Measurements from ENCODE around the gene GJA1.
"Not testable (repeated sequence)": the region's sequence is repeated elsewhere in the genome, so short reads cannot be mapped to it uniquely, and the experiment has no call there.

GJA1 gene

GRCh38 chr6:121436960-121437850, 1.8 kb downstream of the GJA1 start:
- DNase-seq (ENCODE audit: low read depth): peak; percentile 53

GRCh38 chr6:121437851-121438651, 2.6 kb downstream of the GJA1 start:
- DNase-seq (ENCODE audit: low read depth): no peak

GRCh38 chr6:121438869-121439268, 3.4 kb downstream of the GJA1 start:
- DNase-seq (ENCODE audit: low read depth): no peak

- DNase-seq (ENCODE audit: low read depth): no peak
Observed at GRCh38 chr6:121439475-121439874, 4.0 kb downstream of the GJA1 start.

- no peak for DNase-seq (ENCODE audit: low read depth)
Observed at GRCh38 chr6:121439926-121440325, 4.5 kb downstream of the GJA1 start.

GRCh38 chr6:121441477-121441876, 6.0 kb downstream of the GJA1 start:
- no peak for DNase-seq (ENCODE audit: low read depth)

- no peak for DNase-seq (ENCODE audit: low read depth)
Observed at GRCh38 chr6:121442576-121442975, 7.1 kb downstream of the GJA1 start.

GRCh38 chr6:121443971-121444541, 8.6 kb downstream of the GJA1 start:
- DNase-seq (ENCODE audit: low read depth): no peak

- not testable (repeated sequence) for DNase-seq (ENCODE audit: low read depth)
Observed at GRCh38 chr6:121446705-121447104, 11.3 kb downstream of the GJA1 start.

GRCh38 chr6:121447746-121448145, 12.3 kb downstream of the GJA1 start:
- not testable (repeated sequence) for DNase-seq (ENCODE audit: low read depth)

GRCh38 chr6:121448528-121448927, 13.1 kb downstream of the GJA1 start:
- DNase-seq (ENCODE audit: low read depth): not testable (repeated sequence)

GRCh38 chr6:121449331-121449730, 13.9 kb downstream of the GJA1 start:
- no peak for DNase-seq (ENCODE audit: low read depth)

- no peak for DNase-seq (ENCODE audit: low read depth)
Observed at GRCh38 chr6:121450242-121450641, 14.8 kb downstream of the GJA1 start.

- DNase-seq (ENCODE audit: low read depth): no peak
Observed at GRCh38 chr6:121451250-121451649, 15.8 kb downstream of the GJA1 start.

- DNase-seq (ENCODE audit: low read depth): no peak
Observed at GRCh38 chr6:121453191-121453590, 17.7 kb downstream of the GJA1 start.

GRCh38 chr6:121460170-121460569, 24.7 kb downstream of the GJA1 start:
- DNase-seq (ENCODE audit: low read depth): no peak

GRCh38 chr6:121463087-121463486, 27.6 kb downstream of the GJA1 start:
- no peak for DNase-seq (ENCODE audit: low read depth)

GRCh38 chr6:121465101-121465500, 29.7 kb downstream of the GJA1 start:
- no peak for DNase-seq (ENCODE audit: low read depth)

- DNase-seq (ENCODE audit: low read depth): no peak
Observed at GRCh38 chr6:121479486-121480098, 44.1 kb downstream of the GJA1 start.

GRCh38 chr6:121480099-121480713, 44.8 kb downstream of the GJA1 start:
- no peak for DNase-seq (ENCODE audit: low read depth)

- no peak for DNase-seq (ENCODE audit: low read depth)
Observed at GRCh38 chr6:121482004-121482693, 46.7 kb downstream of the GJA1 start.
